ENCODE measurements around the gene LTBP3.

DNA sequence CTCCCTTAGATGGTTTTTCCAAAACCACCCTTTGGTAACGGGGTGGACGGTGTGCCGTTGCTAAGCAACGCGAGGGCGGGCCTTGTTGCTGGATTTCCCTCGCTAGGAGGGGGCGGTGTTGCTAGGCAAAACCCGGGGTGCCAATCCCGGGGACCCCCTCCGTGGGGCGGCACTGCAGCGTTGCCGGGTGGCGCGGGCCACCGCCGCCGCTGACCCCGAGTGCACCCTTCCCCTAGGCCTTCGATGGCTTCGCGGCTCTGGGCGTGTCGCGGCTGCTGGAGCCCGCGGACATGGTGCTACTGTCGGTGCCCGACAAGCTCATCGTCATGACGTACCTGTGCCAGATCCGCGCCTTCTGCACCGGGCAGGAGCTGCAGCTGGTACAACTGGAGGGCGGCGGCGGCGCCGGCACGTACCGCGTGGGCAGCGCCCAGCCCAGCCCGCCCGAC is 26.6 kb upstream of the LTBP3 start:
- TF ChIP-seq, protein P1, sequence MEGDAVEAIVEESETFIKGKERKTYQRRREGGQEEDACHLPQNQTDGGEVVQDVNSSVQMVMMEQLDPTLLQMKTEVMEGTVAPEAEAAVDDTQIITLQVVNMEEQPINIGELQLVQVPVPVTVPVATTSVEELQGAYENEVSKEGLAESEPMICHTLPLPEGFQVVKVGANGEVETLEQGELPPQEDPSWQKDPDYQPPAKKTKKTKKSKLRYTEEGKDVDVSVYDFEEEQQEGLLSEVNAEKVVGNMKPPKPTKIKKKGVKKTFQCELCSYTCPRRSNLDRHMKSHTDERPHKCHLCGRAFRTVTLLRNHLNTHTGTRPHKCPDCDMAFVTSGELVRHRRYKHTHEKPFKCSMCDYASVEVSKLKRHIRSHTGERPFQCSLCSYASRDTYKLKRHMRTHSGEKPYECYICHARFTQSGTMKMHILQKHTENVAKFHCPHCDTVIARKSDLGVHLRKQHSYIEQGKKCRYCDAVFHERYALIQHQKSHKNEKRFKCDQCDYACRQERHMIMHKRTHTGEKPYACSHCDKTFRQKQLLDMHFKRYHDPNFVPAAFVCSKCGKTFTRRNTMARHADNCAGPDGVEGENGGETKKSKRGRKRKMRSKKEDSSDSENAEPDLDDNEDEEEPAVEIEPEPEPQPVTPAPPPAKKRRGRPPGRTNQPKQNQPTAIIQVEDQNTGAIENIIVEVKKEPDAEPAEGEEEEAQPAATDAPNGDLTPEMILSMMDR (conservative IDR thresholded peaks at IDR 0.05; ENCODE audit: low read length) = no peak
- no peak for TF ChIP-seq EZH2phosphoT487 (IDR thresholded peaks at IDR 0.05; ENCODE audit: borderline replicate concordance)
